Skeletal muscle satellite cell (primary cell): ENCODE data around the gene LRRC53.

Experiments
- H3K27me3 ChIP-seq: 2 replicates; pipeline ENCODE4 v1.7.0; 2013; ENCODE audit warnings: low read length; ENCODE audit not compliant: control insufficient read depth, insufficient read depth
- H3K36me3 ChIP-seq: 2 replicates; pipeline ENCODE4 v1.7.0; 2013; ENCODE audit warnings: mild to moderate bottlenecking, control low read depth, low read length; ENCODE audit not compliant: insufficient read depth
- H3K4me1 ChIP-seq: 2 replicates; pipeline ENCODE4 v1.7.0; 2013; ENCODE audit warnings: low read length; ENCODE audit not compliant: control insufficient read depth, insufficient read depth
- H3K4me2 ChIP-seq: 2 replicates; pipeline ENCODE4 v1.7.0; 2013; ENCODE audit warnings: mild to moderate bottlenecking, low read length
- H3K4me3 ChIP-seq: 2 replicates; pipeline ENCODE4 v1.7.0; 2013; ENCODE audit warnings: low read length
- H3K9ac ChIP-seq: 2 replicates; pipeline ENCODE4 v1.7.0; 2013; ENCODE audit warnings: mild to moderate bottlenecking, low read depth, low read length, moderate library complexity
- H3K9me3 ChIP-seq: replicated peaks from 2 replicates; pipeline ENCODE4 v1.7.0; 2013; ENCODE audit warnings: mild to moderate bottlenecking, control low read depth, low read length

LRRC53 gene

GRCh38 chr1:74486036-74486435 is 26.4 kb downstream of the LRRC53 start:
- Histone ChIP-seq H3K27me3 (no peaks in the 10 kb centered on the region), H3K4me2 (no peak overlapping the region), H3K4me1 (no peaks in the 10 kb centered on the region), H3K9me3 (no peaks in the 10 kb centered on the region), H3K36me3 (no peaks in the 10 kb centered on the region), H3K4me3 (no peak overlapping the region), H3K9ac (no peak overlapping the region)

GRCh38 chr1:74485622-74486021 is 26.8 kb downstream of the LRRC53 start:
- Histone ChIP-seq H3K36me3 (no peaks in the 10 kb centered on the region), H3K4me2 (no peak overlapping the region), H3K27me3 (no peaks in the 10 kb centered on the region), H3K4me1 (no peaks in the 10 kb centered on the region), H3K4me3 (no peak overlapping the region), H3K9ac (no peak overlapping the region), H3K9me3 (no peaks in the 10 kb centered on the region)

- Histone ChIP-seq H3K4me1 (no peaks in the 10 kb centered on the region), H3K9me3 (no peaks in the 10 kb centered on the region), H3K4me3 (no peak overlapping the region), H3K9ac (no peak overlapping the region), H3K27me3 (no peaks in the 10 kb centered on the region), H3K36me3 (no peaks in the 10 kb centered on the region), H3K4me2 (no peak overlapping the region)
Observed at GRCh38 chr1:74481607-74482006, 30.8 kb downstream of the LRRC53 start.

DNA sequence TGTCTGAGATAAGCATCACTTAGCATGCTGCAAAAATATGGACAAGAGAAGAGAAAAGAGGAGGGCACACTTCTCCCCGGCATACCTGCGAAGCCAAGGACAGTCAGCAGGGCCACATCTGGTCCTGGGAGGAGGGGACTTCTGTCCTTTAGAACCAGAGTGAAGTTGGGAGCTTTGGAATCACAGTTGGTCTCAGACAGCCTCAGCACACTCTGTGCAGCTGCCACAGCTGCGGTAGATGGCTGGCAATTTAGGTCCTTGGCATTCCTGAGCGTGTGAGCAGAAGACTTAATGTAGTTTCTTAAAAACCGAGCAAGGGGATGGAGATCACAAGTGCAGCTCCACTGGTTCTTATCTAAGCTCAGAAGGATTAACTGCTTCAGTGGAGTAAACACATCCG is 32.3 kb downstream of the LRRC53 start:
- Histone ChIP-seq H3K9me3 (no peaks in the 10 kb centered on the region), H3K36me3 (no peaks in the 10 kb centered on the region), H3K4me1 (no peaks in the 10 kb centered on the region), H3K4me2 (no peak overlapping the region), H3K4me3 (no peak overlapping the region), H3K27me3 (no peaks in the 10 kb centered on the region), H3K9ac (no peak overlapping the region)

DNA sequence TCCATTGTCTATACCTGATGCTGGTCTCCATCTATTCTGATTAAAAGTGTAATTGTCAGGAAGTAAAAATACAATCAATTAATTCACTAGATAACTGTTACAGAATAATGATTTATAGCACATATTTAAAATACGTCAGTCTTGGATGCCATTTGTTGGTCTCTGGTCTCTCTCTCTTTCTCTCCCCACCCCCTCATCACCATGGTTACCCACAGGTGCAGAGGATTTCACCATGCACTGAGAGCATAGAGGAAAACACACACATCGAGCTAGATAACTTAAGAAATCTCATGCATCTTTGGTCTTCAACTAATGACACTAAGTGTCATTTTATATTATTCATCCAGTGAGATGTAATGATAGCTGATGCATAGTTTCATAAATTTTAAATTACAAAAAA is 33.4 kb downstream of the LRRC53 start:
- no peaks in the 10 kb centered on the region for H3K27me3 ChIP-seq

DNA sequence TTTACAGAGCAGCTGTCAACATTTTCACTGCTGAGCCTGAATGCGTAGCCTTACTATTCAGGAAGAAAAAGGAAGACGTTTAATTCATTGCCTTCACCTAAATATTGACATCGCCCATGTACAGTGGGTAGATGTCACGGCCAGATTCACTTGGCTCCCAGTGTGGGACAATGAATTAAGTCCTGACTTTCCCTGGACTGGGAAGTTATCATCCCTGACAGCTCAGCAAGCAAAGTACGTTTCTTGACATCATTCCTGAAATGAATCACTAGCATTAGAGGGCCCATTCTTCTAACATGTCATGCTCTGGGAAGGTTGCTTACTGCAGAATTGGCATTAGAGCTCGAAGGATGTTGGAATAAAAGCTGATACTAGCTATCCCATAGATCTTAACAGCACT is 37.8 kb downstream of the LRRC53 start:
- H3K27me3 ChIP-seq, result peaks cover 4% of the 10 kb centered on the region
- H3K4me2 ChIP-seq, result no peak overlapping the region
- H3K9ac ChIP-seq, result no peak overlapping the region
- H3K36me3 ChIP-seq, result no peaks in the 10 kb centered on the region
- H3K4me1 ChIP-seq, result no peaks in the 10 kb centered on the region
- H3K4me3 ChIP-seq, result no peak overlapping the region
- H3K9me3 ChIP-seq, result no peaks in the 10 kb centered on the region

More for the DNA sequence above, 33.4 kb downstream of the LRRC53 start:
- Histone ChIP-seq H3K36me3 (no peaks in the 10 kb centered on the region), H3K9me3 (no peaks in the 10 kb centered on the region), H3K9ac (no peak overlapping the region), H3K4me1 (no peaks in the 10 kb centered on the region), H3K4me2 (no peak overlapping the region), H3K4me3 (no peak overlapping the region)

DNA sequence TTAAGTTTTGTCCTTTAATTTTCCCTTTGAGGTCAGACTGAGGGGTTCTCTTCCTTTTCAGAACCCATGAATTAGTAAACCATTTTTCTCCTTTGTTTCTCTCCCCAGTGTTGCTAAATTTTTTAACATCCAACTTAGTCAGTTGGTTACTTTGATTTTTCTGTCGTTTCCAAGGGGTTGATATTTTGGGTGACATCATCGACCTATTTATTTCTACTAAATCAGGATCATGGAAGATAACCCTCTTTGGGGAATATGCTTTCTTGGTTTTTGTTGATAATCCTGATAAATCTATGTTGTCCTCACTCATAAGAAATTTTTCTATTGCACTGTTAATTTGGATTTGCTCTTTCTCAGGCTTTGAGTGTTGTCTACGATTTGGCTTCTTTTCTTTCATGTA is 40.9 kb downstream of the LRRC53 start:
- Histone ChIP-seq H3K4me1 (no peaks in the 10 kb centered on the region), H3K36me3 (no peaks in the 10 kb centered on the region), H3K4me3 (no peak overlapping the region), H3K4me2 (no peak overlapping the region), H3K9me3 (no peaks in the 10 kb centered on the region), H3K27me3 (peaks cover 5% of the 10 kb centered on the region), H3K9ac (no peak overlapping the region)

DNA sequence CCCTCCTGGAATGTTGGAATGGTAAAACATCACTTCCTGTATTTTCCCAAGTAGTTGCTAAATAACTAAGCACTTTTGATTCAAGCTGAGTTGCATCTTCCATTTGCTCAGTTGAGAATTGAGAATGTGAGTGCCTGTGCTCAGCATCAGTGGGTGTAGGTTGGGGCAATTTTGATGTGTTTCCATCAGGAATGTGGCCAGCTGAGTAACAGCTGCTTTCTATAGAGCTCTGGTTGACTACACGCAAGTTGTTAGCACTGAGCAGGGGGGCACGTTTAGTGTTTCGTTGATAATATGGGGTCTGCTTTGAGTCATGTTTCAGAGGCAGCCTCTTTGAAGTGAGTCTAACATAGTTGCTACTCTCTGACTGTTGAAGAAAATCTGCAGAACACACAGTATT is 41.5 kb downstream of the LRRC53 start:
- no peaks in the 10 kb centered on the region for H3K36me3 ChIP-seq
- H3K4me1 ChIP-seq, result no peaks in the 10 kb centered on the region
- no peak overlapping the region for H3K9ac ChIP-seq
- no peaks in the 10 kb centered on the region for H3K9me3 ChIP-seq
- H3K4me3 ChIP-seq, result no peak overlapping the region
- H3K27me3 ChIP-seq, result peaks cover 5% of the 10 kb centered on the region
- H3K4me2 ChIP-seq, result no peak overlapping the region

DNA sequence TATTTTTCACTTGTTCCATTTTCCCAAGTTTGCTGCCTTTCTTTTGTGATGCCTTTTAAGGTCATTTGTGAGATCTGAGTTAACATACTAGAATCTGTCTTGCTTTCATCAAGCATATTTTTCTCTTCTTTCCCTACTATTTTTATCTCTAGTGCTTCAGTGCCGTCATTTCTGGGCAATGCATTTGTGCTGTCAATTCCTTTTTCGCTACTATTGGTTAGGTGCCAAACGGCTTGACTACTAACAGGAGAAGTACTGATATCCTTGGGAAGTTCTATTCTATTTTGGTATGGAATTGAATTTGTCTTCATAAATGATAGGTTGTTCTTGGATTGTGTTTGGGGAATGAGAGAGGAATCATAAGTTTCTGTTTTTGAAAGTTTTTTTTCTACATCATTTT is 42.2 kb downstream of the LRRC53 start:
- Histone ChIP-seq H3K4me1 (no peaks in the 10 kb centered on the region), H3K36me3 (no peaks in the 10 kb centered on the region), H3K4me3 (no peak overlapping the region), H3K4me2 (no peak overlapping the region), H3K9me3 (no peaks in the 10 kb centered on the region), H3K9ac (no peak overlapping the region), H3K27me3 (peaks cover 5% of the 10 kb centered on the region)

GRCh38 chr1:74468982-74469603 is 43.3 kb downstream of the LRRC53 start:
- Histone ChIP-seq H3K4me1 (no peaks in the 10 kb centered on the region), H3K4me2 (no peak overlapping the region), H3K27me3 (peaks cover 5% of the 10 kb centered on the region), H3K36me3 (no peaks in the 10 kb centered on the region), H3K4me3 (no peak overlapping the region), H3K9me3 (no peaks in the 10 kb centered on the region), H3K9ac (no peak overlapping the region)

- peaks cover 5% of the 10 kb centered on the region for H3K27me3 ChIP-seq
- H3K9me3 ChIP-seq, result no peaks in the 10 kb centered on the region
- H3K4me2 ChIP-seq, result no peak overlapping the region
- H3K36me3 ChIP-seq, result no peaks in the 10 kb centered on the region
- H3K4me3 ChIP-seq, result no peak overlapping the region
- no peaks in the 10 kb centered on the region for H3K4me1 ChIP-seq
- no peak overlapping the region for H3K9ac ChIP-seq
Observed at GRCh38 chr1:74467786-74468377, 44.5 kb downstream of the LRRC53 start.

DNA sequence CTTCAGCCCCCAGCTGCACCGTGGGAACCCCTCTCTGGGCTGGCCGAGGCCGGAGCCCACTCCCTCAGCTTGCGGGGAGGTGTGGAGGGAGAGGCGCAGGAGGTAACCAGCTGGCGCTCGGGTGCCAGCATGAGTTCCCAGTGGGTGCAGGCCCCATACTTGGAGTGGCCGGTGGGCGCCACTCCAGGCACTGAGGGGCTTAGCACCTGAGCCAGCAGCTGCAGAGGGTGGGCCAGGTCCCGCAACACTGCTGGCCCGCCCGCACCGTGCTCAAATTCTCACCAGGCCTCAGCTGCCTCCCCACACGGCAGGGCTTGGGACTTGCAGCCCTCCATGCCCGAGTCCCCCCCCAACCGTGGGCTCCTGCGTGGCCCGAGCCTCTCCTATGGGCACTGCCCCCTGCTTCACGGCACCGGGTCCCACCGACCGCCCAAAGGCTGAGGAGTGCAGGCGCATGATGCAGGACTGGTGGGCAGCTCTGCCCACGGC is 47.2 kb downstream of the LRRC53 start:
- H3K4me3 ChIP-seq, result no peak overlapping the region
- H3K4me1 ChIP-seq, result no peaks in the 10 kb centered on the region
- no peaks in the 10 kb centered on the region for H3K9me3 ChIP-seq
- H3K4me2 ChIP-seq, result no peak overlapping the region
- peaks cover 5% of the 10 kb centered on the region for H3K27me3 ChIP-seq
- no peaks in the 10 kb centered on the region for H3K36me3 ChIP-seq
- no peak overlapping the region for H3K9ac ChIP-seq
